ENCODE measurements around the gene CSF1. TPM values are rescaled to one million over a fixed set of nuclear protein-coding genes. Genes with fewer than 3 reads are reported as not detected.

CSF1 gene
- total and polyA plus RNA-seq, 2 of the 13 experiments (the other 11 are each of a cell fraction or from before 2014, with no cell fraction given), result 4.6 to 13.3 TPM

DNA sequence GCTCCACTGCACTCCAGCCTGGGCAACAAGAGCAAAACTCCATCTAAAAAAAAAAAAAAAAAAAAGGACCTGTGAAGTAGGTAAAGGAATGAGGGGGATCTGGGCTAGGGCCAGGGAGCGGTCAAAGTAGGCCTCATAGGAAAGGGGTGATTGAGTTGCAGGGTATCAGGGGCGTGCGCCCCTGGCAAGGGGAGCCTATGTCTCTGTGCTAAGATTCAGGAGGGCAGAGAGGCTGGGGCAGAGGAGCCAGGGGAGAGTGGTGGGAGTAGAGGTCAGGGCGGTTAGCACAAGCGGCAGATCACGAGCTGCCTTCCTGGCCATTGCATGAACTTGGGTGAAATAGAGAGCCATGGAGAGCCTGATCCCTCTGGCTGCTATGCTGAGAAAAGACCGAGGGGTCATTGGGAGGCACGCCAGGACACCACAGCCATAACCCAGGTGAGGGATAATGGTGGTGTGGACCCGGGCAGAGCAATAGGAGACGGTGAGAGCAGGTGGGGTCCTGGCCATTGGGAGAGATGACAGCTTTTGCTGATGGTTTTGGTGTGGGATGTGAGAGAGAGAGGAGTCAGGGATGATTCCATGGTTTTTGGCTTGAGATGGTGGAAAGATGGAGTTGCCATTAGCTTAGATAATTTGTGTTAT lies 30.6 kb upstream of the CSF1 start:
- POLR2A ChIA-PET, result no interaction called here
- DNase-seq (ENCODE audit: low spot score), result no peak
- CTCF ChIA-PET (ENCODE audit: low intra/inter-chr PET ratio, low total read pairs), result no interaction called here

More for the DNA sequence above, 30.6 kb upstream of the CSF1 start:
- no TSS peak for BruUV-seq (replicated peaks)
- ATAC-seq, result no peak
- H3K4me1 ChIP-seq (ENCODE audit: insufficient read depth, low read length), result peaks cover 89% of the 10 kb centered on the region
- no peak overlapping the region for H3K4me3 ChIP-seq (replicated peaks in 1 of 3; ENCODE audit: insufficient read depth in 1 of 3, low read depth in 2 of 3, low read length in 3 of 3)
- no peak for FAIRE-seq
- H3K4me2 ChIP-seq (ENCODE audit: low read depth, low read length), result no peak overlapping the region
- H3K27me3 ChIP-seq (ENCODE audit: control insufficient read depth in 1 of 2, insufficient read depth in 2 of 2, low read length in 2 of 2), result no peaks in the 10 kb centered on the region; a peak in 1 of 5 replicates
- TF ChIP-seq ZC3H13 (CRISPR knock-in tag; IDR thresholded peaks at IDR 0.05), result no peak
- TF ChIP-seq, protein P1, sequence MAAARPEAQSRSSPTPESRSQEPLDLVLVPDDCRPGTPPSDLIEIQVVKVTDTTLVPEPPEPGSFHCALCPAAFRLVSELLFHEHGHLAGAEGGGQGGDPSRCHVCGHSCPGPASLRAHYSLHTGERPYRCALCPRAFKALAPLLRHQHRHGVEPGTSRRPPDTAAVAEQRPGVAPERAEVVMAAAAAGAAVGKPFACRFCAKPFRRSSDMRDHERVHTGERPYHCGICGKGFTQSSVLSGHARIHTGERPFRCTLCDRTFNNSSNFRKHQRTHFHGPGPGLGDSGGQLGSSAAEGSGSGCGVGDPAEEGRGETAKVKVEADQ (CRISPR knock-in tag; IDR thresholded peaks at IDR 0.05; ENCODE audit: borderline replicate concordance), result no peak
- no peak for TF ChIP-seq NCOA5 (CRISPR knock-in tag; IDR thresholded peaks at IDR 0.05)
- no peak for TF ChIP-seq ZNF644 (CRISPR knock-in tag; IDR thresholded peaks at IDR 0.05; ENCODE audit: low read depth)
- TF ChIP-seq, protein P2, sequence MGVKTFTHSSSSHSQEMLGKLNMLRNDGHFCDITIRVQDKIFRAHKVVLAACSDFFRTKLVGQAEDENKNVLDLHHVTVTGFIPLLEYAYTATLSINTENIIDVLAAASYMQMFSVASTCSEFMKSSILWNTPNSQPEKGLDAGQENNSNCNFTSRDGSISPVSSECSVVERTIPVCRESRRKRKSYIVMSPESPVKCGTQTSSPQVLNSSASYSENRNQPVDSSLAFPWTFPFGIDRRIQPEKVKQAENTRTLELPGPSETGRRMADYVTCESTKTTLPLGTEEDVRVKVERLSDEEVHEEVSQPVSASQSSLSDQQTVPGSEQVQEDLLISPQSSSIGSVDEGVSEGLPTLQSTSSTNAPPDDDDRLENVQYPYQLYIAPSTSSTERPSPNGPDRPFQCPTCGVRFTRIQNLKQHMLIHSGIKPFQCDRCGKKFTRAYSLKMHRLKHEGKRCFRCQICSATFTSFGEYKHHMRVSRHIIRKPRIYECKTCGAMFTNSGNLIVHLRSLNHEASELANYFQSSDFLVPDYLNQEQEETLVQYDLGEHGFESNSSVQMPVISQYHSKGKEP (CRISPR knock-in tag; IDR thresholded peaks at IDR 0.05), result no peak
- TF ChIP-seq ZNF207 (IDR thresholded peaks at IDR 0.05; ENCODE audit: borderline replicate concordance), result no peak
- no peak for TF ChIP-seq ZBTB21 (CRISPR knock-in tag; IDR thresholded peaks at IDR 0.05)
- no peak for TF ChIP-seq ZFP41 (CRISPR knock-in tag; IDR thresholded peaks at IDR 0.05; ENCODE audit: borderline replicate concordance)
- TF ChIP-seq SNRNP70 (IDR thresholded peaks at IDR 0.05; ENCODE audit: low read depth, low read length), result no peak
- 76% methylated on average over 10 of the region's 10 CpGs for whole genome bisulfite sequencing (ENCODE audit: low lambda C conversion rate)
- intact Hi-C loops (cut with micrococcal nuclease; ENCODE audit: unreplicated experiment), result no loop called here
- H2AFZ ChIP-seq (ENCODE audit: low read length), result no peak overlapping the region
- no peaks in the 10 kb centered on the region for H4K20me1 ChIP-seq (ENCODE audit: insufficient read depth, low read length)
- H3K27ac ChIP-seq (ENCODE audit: extremely low read length, insufficient read depth, low read length), result no peak overlapping the region
- in situ Hi-C loops (cut with HindIII; ENCODE audit: extremely low pct_ligation_motif_present, low pct_unique_long_range_greater_than_20kb), result no loop called here
- no peak overlapping the region for H3K9ac ChIP-seq (ENCODE audit: insufficient read depth, low read depth, low read length)
- no peaks in the 10 kb centered on the region for H3K9me3 ChIP-seq (ENCODE audit: low read length)
- no peaks in the 10 kb centered on the region for H3K79me2 ChIP-seq (ENCODE audit: insufficient read depth, low read length)
- H3K36me3 ChIP-seq (replicated peaks in 1 of 2; ENCODE audit: control insufficient read depth in 1 of 2, insufficient read depth in 2 of 2, low read length in 2 of 2), result no peaks in the 10 kb centered on the region

Data from HepG2 (cell line).